ENCODE measurements around the gene ZNF175.

- TF ChIP-seq HDGF (IDR thresholded peaks at IDR 0.05; ENCODE audit: borderline replicate concordance) (no peak), FOXA1 (IDR thresholded peaks at IDR 0.05) (no peak), TARDBP (IDR thresholded peaks at IDR 0.05) (no peak), ELF4 (IDR thresholded peaks at IDR 0.05) (no peak), NFRKB (IDR thresholded peaks at IDR 0.05) (no peak), FOXM1 (IDR thresholded peaks at IDR 0.05; ENCODE audit: borderline replicate concordance) (no peak), ARNT (IDR thresholded peaks at IDR 0.05) (no peak), FOXK2 (IDR thresholded peaks at IDR 0.05) (no peak), BHLHE40 (IDR thresholded peaks at IDR 0.05; ENCODE audit: borderline replicate concordance) (no peak), CTBP1 (IDR thresholded peaks at IDR 0.05; ENCODE audit: borderline replicate concordance) (no peak), ZNF384 (IDR thresholded peaks at IDR 0.05) (no peak)
These were observed 2.6 kb upstream of the ZNF175 start for GRCh38 chr19:51568456-51568855.
